Stimulated activated CD8-positive, alpha-beta memory T cell treated with anti-CD3 and anti-CD28 coated beads, Interleukin-7, amount 100 ng/mL, for 4 hours (primary cell): ENCODE measurements around the gene EYA2.
"Not testable (repeated sequence)": the region's sequence is repeated elsewhere in the genome, so short reads cannot be mapped to it uniquely, and the experiment has no call there.

Experiments
- DNase-seq, 2 donors: peaks; one replicate each; pipeline ENCODE4 v3.0.0-alpha.2; 2020; ENCODE audit warnings: low read depth in 2 of 2

Gene EYA2

GRCh38 chr20:47173596-47174216 is 279.1 kb downstream of the EYA2 start:
- DNase-seq = no peak

GRCh38 chr20:47174456-47175243 is 280.0 kb downstream of the EYA2 start:
- DNase-seq = no peak

- no peak for DNase-seq
Measured at GRCh38 chr20:47175493-47175892, 280.9 kb downstream of the EYA2 start.

GRCh38 chr20:47176217-47176616 is 281.6 kb downstream of the EYA2 start:
- DNase-seq = not testable (repeated sequence)

- no peak for DNase-seq
Measured at GRCh38 chr20:47178277-47178676, 283.6 kb downstream of the EYA2 start.

- DNase-seq = no peak
Measured at GRCh38 chr20:47178851-47179250, 284.2 kb downstream of the EYA2 start.

- DNase-seq = no peak
Measured at GRCh38 chr20:47179267-47179666, 284.6 kb downstream of the EYA2 start.

GRCh38 chr20:47181056-47181862 is 286.6 kb downstream of the EYA2 start:
- DNase-seq = no peak

- no peak for DNase-seq
Measured at GRCh38 chr20:47183367-47183766, 288.7 kb downstream of the EYA2 start.

- DNase-seq = no peak
Measured at GRCh38 chr20:47187450-47188195, 293.0 kb downstream of the EYA2 start.

GRCh38 chr20:47188540-47188939 is 293.9 kb downstream of the EYA2 start:
- DNase-seq = no peak

GRCh38 chr20:47189060-47189459 is 294.4 kb downstream of the EYA2 start:
- DNase-seq = no peak

GRCh38 chr20:47191074-47191673 is 296.5 kb downstream of the EYA2 start:
- no peak for DNase-seq

GRCh38 chr20:47191956-47192355 is 297.3 kb downstream of the EYA2 start:
- no peak for DNase-seq

GRCh38 chr20:47195573-47195972 is 300.9 kb downstream of the EYA2 start:
- no peak for DNase-seq

- DNase-seq = peak; percentile 35 to 36
Measured at GRCh38 chr20:47196091-47197081, 301.7 kb downstream of the EYA2 start.

GRCh38 chr20:47198254-47198671 is 303.6 kb downstream of the EYA2 start:
- no peak for DNase-seq

- DNase-seq = no peak
Measured at GRCh38 chr20:47198996-47199552, 304.4 kb downstream of the EYA2 start.

GRCh38 chr20:47201074-47201730 is 306.6 kb downstream of the EYA2 start:
- DNase-seq = no peak
